Smooth muscle cell (in vitro differentiated cells): ENCODE measurements around the gene DCDC1. TPM values are rescaled to one million over a fixed set of nuclear protein-coding genes. Genes with fewer than 3 reads are reported as not detected.
A peak's percentile ranks its signal among the peaks of the same experiment; 100 is the strongest.

ENCODE experiments used
- DNase-seq: peaks from one replicate; lab custom pipeline; 2025; ENCODE audit not compliant: unreplicated experiment; lab: John Stamatoyannopoulos, UW
- H2AFZ ChIP-seq: fragments of 200-600 bp; sonication (generic); 2 replicates; pipeline ENCODE4 v1.6.0; 2016; ENCODE audit warnings: antibody characterized with exemption, low read depth, mild to moderate bottlenecking
- H3F3A ChIP-seq: fragments of 200-600 bp; sonication (generic); 2 replicates; pipeline ENCODE4 v1.6.0; 2017; ENCODE audit warnings: antibody characterized with exemption, low read depth
- H3K27ac ChIP-seq: fragments of 200-600 bp; sonication (generic); 2 replicates; pipeline ENCODE4 v1.5.1; 2016; ENCODE audit warnings: low read depth, mild to moderate bottlenecking
- H3K27me3 ChIP-seq: fragments of 200-600 bp; sonication (generic); 2 replicates; pipeline ENCODE4 v1.6.1; 2016; ENCODE audit warnings: low read depth, mild to moderate bottlenecking
- H3K36me3 ChIP-seq: fragments of 200-600 bp; sonication (generic); 2 replicates; pipeline ENCODE4 v1.5.1; 2016; ENCODE audit warnings: low read depth
- H3K4me1 ChIP-seq: fragments of 200-600 bp; sonication (generic); 2 replicates; pipeline ENCODE4 v1.5.1; 2016; ENCODE audit warnings: low read depth
- H3K4me2 ChIP-seq: fragments of 200-600 bp; sonication (generic); 2 replicates; pipeline ENCODE4 v1.6.0; 2016; ENCODE audit warnings: mild to moderate bottlenecking
- H3K4me3 ChIP-seq: fragments of 200-600 bp; sonication (generic); 2 replicates; pipeline ENCODE4 v1.5.1; 2016; ENCODE audit warnings: mild to moderate bottlenecking
- H3K79me2 ChIP-seq: fragments of 200-600 bp; sonication (generic); 2 replicates; pipeline ENCODE4 v1.6.0; 2016; ENCODE audit warnings: low read depth, mild to moderate bottlenecking
- H3K9ac ChIP-seq: fragments of 200-600 bp; sonication (generic); 2 replicates; pipeline ENCODE4 v1.6.0; 2016; ENCODE audit warnings: low read depth
- H3K9me3 ChIP-seq: fragments of 200-600 bp; sonication (generic); replicated peaks from 2 replicates; pipeline ENCODE4 v1.5.1; 2016; ENCODE audit warnings: low read depth
- H4K20me1 ChIP-seq: fragments of 200-600 bp; sonication (generic); 2 replicates; pipeline ENCODE4 v1.6.0; 2016; ENCODE audit warnings: low read depth
- WGBS: methylation state at CpG from one replicate; pipeline ENCODE4 v1.1.7; 2016; ENCODE audit warnings: low lambda C conversion rate; 5-methylcytosine and 5-hydroxymethylcytosine counted together
- polyA plus RNA-seq: library from polyadenylated mRNA; unstranded; fragments of >200 nt; fragmentation: Nextera tagmentation; extraction: Ambion mirVana; gene quantifications from 2 replicates; pipeline ENCODE4 v1.2.1, GENCODE V29; 2016
- total RNA-seq: library from RNA; depleted of rRNA; stranded (reverse); fragments of >200 nt; gene quantifications from 2 replicates; pipeline ENCODE4 v1.2.3, GENCODE V29; 2014
- TF ChIP-seq, protein P1 (sequence below): fragments of 200-600 bp; sonication (generic); IDR thresholded peaks from 2 replicates; pipeline ENCODE4 v1.5.1; 2017; ENCODE audit warnings: borderline replicate concordance, mild to moderate bottlenecking, antibody characterized with exemption; ENCODE audit not compliant: insufficient read depth, poor library complexity, severe bottlenecking

The DCDC1 gene
- total and polyA plus RNA-seq, 2 experiments from 2014 or later, result 0.39 to 0.45 TPM

GRCh38 chr11:31264834-31265233, 104.7 kb downstream of the DCDC1 start:
- no peak overlapping the region for H3K4me2 ChIP-seq
- DNase-seq, result no peak
- H3K4me1 ChIP-seq, result no peaks in the 10 kb centered on the region
- H3K36me3 ChIP-seq, result no peaks in the 10 kb centered on the region
- H2AFZ ChIP-seq, result no peak overlapping the region
- H3F3A ChIP-seq, result no peaks in the 10 kb centered on the region
- H4K20me1 ChIP-seq, result no peaks in the 10 kb centered on the region
- H3K4me3 ChIP-seq, result no peak overlapping the region
- TF ChIP-seq, protein P1, sequence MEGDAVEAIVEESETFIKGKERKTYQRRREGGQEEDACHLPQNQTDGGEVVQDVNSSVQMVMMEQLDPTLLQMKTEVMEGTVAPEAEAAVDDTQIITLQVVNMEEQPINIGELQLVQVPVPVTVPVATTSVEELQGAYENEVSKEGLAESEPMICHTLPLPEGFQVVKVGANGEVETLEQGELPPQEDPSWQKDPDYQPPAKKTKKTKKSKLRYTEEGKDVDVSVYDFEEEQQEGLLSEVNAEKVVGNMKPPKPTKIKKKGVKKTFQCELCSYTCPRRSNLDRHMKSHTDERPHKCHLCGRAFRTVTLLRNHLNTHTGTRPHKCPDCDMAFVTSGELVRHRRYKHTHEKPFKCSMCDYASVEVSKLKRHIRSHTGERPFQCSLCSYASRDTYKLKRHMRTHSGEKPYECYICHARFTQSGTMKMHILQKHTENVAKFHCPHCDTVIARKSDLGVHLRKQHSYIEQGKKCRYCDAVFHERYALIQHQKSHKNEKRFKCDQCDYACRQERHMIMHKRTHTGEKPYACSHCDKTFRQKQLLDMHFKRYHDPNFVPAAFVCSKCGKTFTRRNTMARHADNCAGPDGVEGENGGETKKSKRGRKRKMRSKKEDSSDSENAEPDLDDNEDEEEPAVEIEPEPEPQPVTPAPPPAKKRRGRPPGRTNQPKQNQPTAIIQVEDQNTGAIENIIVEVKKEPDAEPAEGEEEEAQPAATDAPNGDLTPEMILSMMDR, result peak; percentile 9
- no peaks in the 10 kb centered on the region for H3K27me3 ChIP-seq
- H3K27ac ChIP-seq, result no peak overlapping the region
- no peaks in the 10 kb centered on the region for H3K79me2 ChIP-seq
- WGBS, result 91% methylated on average over 1 of the region's 1 CpG
- H3K9me3 ChIP-seq, result no peaks in the 10 kb centered on the region
- H3K9ac ChIP-seq, result no peak overlapping the region

- Histone ChIP-seq H3K4me1 (no peaks in the 10 kb centered on the region), H3F3A (no peaks in the 10 kb centered on the region), H3K9me3 (no peaks in the 10 kb centered on the region), H3K27ac (no peak overlapping the region), H3K9ac (no peak overlapping the region), H3K79me2 (no peaks in the 10 kb centered on the region), H3K4me2 (no peak overlapping the region), H4K20me1 (no peaks in the 10 kb centered on the region), H3K27me3 (no peaks in the 10 kb centered on the region), H3K36me3 (no peaks in the 10 kb centered on the region), H2AFZ (peak overlapping the region; percentile 36), H3K4me3 (no peak overlapping the region)
- TF ChIP-seq, protein P1, result no peak
- 24% methylated on average over 5 of the region's 5 CpGs for WGBS
- no peak for DNase-seq
Observed at GRCh38 chr11:31262761-31263160, 106.8 kb downstream of the DCDC1 start.

DNA sequence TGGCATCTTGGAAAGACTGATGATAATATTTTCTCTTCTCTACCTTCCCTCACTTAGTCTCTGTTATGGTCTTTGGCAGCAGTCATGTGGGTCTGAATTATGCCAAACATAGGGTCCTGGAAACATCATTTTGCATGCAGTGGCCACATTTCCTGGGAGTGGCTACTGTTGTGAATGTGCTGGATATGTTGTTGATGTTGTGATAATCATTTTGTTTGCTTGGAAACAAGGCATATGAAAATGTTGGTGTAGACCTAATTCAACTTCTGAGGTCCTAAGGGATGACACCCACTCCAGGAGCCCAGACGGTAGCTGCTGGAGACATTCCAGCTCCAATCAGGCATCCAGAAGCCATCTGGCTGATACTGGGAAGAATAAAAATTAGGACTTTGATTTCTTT, 109.7 kb downstream of the DCDC1 start:
- DNase-seq, result no peak
- no peak overlapping the region for H3K27ac ChIP-seq
- H3K4me3 ChIP-seq, result no peak overlapping the region
- H4K20me1 ChIP-seq, result no peaks in the 10 kb centered on the region
- no peak overlapping the region for H3K9ac ChIP-seq
- H3K27me3 ChIP-seq, result no peaks in the 10 kb centered on the region
- TF ChIP-seq, protein P1, result no peak
- H3K36me3 ChIP-seq, result no peaks in the 10 kb centered on the region
- no peaks in the 10 kb centered on the region for H3K9me3 ChIP-seq
- no peaks in the 10 kb centered on the region for H3K4me1 ChIP-seq
- no peaks in the 10 kb centered on the region for H3K79me2 ChIP-seq
- H3K4me2 ChIP-seq, result no peak overlapping the region
- H2AFZ ChIP-seq, result no peak overlapping the region
- H3F3A ChIP-seq, result no peaks in the 10 kb centered on the region
- 83% methylated on average over 1 of the region's 1 CpG for WGBS

DNA sequence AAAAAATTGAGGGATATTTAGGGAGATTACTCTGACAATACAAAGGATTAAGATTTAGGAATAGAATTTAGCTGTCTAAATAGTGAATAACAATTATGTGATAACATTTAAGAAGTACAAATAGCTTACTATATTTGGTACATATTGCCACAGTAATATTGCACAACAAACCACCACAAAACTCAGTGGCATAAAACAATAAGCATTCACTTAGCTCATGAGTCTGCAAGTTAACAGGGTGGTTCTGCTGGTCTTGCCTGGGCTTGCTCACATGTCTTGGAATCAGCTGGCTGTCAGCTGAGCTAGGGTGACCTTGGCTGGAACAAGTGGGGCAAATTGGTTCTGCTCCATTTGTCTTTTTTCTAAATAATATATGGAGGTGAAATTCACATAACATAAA, 115.1 kb downstream of the DCDC1 start:
- H3K79me2 ChIP-seq, result no peaks in the 10 kb centered on the region
- no peaks in the 10 kb centered on the region for H3F3A ChIP-seq
- H3K9ac ChIP-seq, result no peak overlapping the region
- H3K27ac ChIP-seq, result no peak overlapping the region
- no peak overlapping the region for H2AFZ ChIP-seq
- H3K4me2 ChIP-seq, result no peak overlapping the region
- no peaks in the 10 kb centered on the region for H3K4me1 ChIP-seq
- no peaks in the 10 kb centered on the region for H3K9me3 ChIP-seq
- H3K4me3 ChIP-seq, result no peak overlapping the region
- no peaks in the 10 kb centered on the region for H3K36me3 ChIP-seq
- TF ChIP-seq, protein P1, result no peak
- DNase-seq, result no peak
- H4K20me1 ChIP-seq, result no peaks in the 10 kb centered on the region
- H3K27me3 ChIP-seq, result no peaks in the 10 kb centered on the region
